Endodermal cell (in vitro differentiated cells): ENCODE data around the gene APOBEC3H. TPM values are rescaled to one million over a fixed set of nuclear protein-coding genes. Genes with fewer than 3 reads are reported as not detected.

Source experiments
- DNase-seq: peaks from one replicate; pipeline ENCODE4 v3.0.0-alpha.2; 2017
- H3K27ac ChIP-seq: 2 replicates; pipeline ENCODE4 v1.5.1; 2013; ENCODE audit warnings: mild to moderate bottlenecking, low read depth, low read length, moderate library complexity
- H3K27me3 ChIP-seq: 2 replicates; pipeline ENCODE4 v1.6.1; 2013; ENCODE audit warnings: mild to moderate bottlenecking, low read length, moderate library complexity; ENCODE audit not compliant: insufficient read depth, control insufficient read depth, poor library complexity, severe bottlenecking
- H3K36me3 ChIP-seq: 2 replicates; pipeline ENCODE4 v1.7.0; 2013; ENCODE audit warnings: mild to moderate bottlenecking, low read length, moderate library complexity; ENCODE audit not compliant: control insufficient read depth, insufficient read depth
- H3K4me1 ChIP-seq: one replicate; pipeline ENCODE4 v1.7.0; 2013; ENCODE audit warnings: low read length; ENCODE audit not compliant: control insufficient read depth, insufficient read depth
- H3K4me3 ChIP-seq: 2 replicates; pipeline ENCODE4 v1.5.1; 2013; ENCODE audit warnings: mild to moderate bottlenecking, low read length, moderate library complexity
- H3K9ac ChIP-seq: 2 replicates; pipeline ENCODE4 v1.6.1; 2013; ENCODE audit warnings: mild to moderate bottlenecking, low read length, moderate library complexity; ENCODE audit not compliant: poor library complexity, severe bottlenecking; ENCODE audit errors: extremely low read depth
- H3K9me3 ChIP-seq: 2 replicates; pipeline ENCODE4 v1.6.1; 2013; ENCODE audit warnings: mild to moderate bottlenecking, low read length, moderate library complexity; ENCODE audit not compliant: control insufficient read depth
- H3K27ac Mint-ChIP-seq: 2 replicates; pipeline ENCODE4 v1.8.0; 2020; ENCODE audit warnings: mixed read lengths
- H3K27me3 Mint-ChIP-seq: 2 replicates; pipeline ENCODE4 v1.8.0; 2021; ENCODE audit warnings: mild to moderate bottlenecking, mixed read lengths; ENCODE audit not compliant: insufficient read depth
- H3K36me3 Mint-ChIP-seq: 2 replicates; pipeline ENCODE4 v1.8.0; 2020; ENCODE audit warnings: low read depth, mixed read lengths
- H3K4me1 Mint-ChIP-seq: 2 replicates; pipeline ENCODE4 v1.8.0; 2020; ENCODE audit warnings: mixed read lengths
- H3K4me3 Mint-ChIP-seq: 2 replicates; pipeline ENCODE4 v1.8.0; 2020; ENCODE audit warnings: mild to moderate bottlenecking, moderate library complexity, mixed read lengths
- H3K9me3 Mint-ChIP-seq: 2 replicates; pipeline ENCODE4 v1.8.0; 2020; ENCODE audit warnings: mild to moderate bottlenecking, mixed read lengths
- WGBS, 2 experiments: methylation state at CpG; one replicate each; pipeline versions ENCODE4 v1.1.5 to v1.1.7; 2013; ENCODE audit warnings: missing lambda C conversion rate in 2 of 2, mixed read lengths in 1 of 2; ENCODE audit not compliant: insufficient coverage in 1 of 2, insufficient read length in 1 of 2; 5-methylcytosine and 5-hydroxymethylcytosine counted together
- total RNA-seq, 2 donors: library from RNA; stranded (reverse); fragmentation: NEBNext Ultra II Directional in 1 of 2; extraction: Animal tissue kit (Norgen Biotek cat#: 25700) in 1 of 2; gene quantifications; 2 replicates in 1 of 2; 3 replicates in 1 of 2; pipeline ENCODE4 v1.2.1, GENCODE V29; 2021
- TF ChIP-seq, protein P1 (sequence below): fragments of 200-600 bp; sonication (generic); conservative IDR thresholded peaks from 2 replicates; pipeline ENCODE4 v1.5.0; 2021; ENCODE audit warnings: antibody characterized with exemption, mild to moderate bottlenecking

Gene APOBEC3H
- total RNA-seq, 2 donors from 2014 or later: not detected

DNA sequence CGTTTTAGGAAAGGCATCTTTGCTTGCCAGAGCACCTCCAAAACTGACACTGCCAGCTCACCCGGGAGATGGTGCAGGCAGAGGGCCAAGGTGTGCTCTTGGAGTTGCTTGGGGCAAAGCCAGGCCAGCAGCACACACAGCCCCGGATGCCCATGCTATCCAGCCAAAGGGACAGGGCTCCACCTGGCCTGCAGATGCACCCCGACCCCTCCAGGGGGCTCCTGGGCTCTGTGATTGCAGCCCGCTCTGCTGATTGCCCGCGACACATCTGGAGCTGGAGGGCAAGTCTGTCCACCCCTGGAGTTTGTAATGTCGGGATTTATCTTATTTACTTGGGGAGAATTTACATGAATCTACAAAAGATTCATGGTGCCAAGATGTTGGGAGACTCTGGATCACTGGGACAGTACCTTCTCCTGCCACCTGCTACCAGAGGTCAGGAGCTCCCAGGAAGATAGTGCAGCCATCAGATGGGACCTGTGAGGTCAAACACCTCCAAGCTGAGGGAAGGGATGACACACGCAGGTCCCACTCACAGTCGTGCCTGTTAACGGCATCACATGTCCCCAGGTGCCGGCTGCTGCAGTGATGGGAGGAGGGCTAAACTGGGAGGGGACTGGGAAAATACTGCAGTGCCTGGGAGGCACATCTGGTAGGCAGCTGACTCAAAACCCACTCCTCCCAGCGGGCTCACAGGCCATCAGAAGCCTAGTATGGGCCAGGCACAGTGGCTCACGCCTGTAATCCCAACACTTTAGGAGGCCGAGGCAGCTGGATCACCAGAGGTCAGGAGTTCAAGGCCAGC lies 38.2 kb downstream of the APOBEC3H start:
- WGBS, 2 experiments: 51 to 55% methylated on average over 8 to 15 of the region's 15 CpGs
- TF ChIP-seq, protein P1, sequence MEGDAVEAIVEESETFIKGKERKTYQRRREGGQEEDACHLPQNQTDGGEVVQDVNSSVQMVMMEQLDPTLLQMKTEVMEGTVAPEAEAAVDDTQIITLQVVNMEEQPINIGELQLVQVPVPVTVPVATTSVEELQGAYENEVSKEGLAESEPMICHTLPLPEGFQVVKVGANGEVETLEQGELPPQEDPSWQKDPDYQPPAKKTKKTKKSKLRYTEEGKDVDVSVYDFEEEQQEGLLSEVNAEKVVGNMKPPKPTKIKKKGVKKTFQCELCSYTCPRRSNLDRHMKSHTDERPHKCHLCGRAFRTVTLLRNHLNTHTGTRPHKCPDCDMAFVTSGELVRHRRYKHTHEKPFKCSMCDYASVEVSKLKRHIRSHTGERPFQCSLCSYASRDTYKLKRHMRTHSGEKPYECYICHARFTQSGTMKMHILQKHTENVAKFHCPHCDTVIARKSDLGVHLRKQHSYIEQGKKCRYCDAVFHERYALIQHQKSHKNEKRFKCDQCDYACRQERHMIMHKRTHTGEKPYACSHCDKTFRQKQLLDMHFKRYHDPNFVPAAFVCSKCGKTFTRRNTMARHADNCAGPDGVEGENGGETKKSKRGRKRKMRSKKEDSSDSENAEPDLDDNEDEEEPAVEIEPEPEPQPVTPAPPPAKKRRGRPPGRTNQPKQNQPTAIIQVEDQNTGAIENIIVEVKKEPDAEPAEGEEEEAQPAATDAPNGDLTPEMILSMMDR: peak; percentile 95
- peaks cover 5% of the 10 kb centered on the region for H3K4me1 ChIP-seq
- peaks cover 20% of the 10 kb centered on the region for H3K4me1 Mint-ChIP-seq
- H3K9me3 Mint-ChIP-seq: no peaks in the 10 kb centered on the region
- H3K4me3 ChIP-seq: no peak overlapping the region
- H3K36me3 Mint-ChIP-seq: no peaks in the 10 kb centered on the region
- no peaks in the 10 kb centered on the region for H3K27me3 ChIP-seq
- H3K4me3 Mint-ChIP-seq: no peak overlapping the region
- H3K27me3 Mint-ChIP-seq: no peaks in the 10 kb centered on the region
- no peaks in the 10 kb centered on the region for H3K9me3 ChIP-seq
- H3K9ac ChIP-seq: no peak overlapping the region
- DNase-seq: peak; percentile 96
- H3K27ac Mint-ChIP-seq: no peak overlapping the region
- H3K36me3 ChIP-seq: no peaks in the 10 kb centered on the region
- no peak overlapping the region for H3K27ac ChIP-seq

DNA sequence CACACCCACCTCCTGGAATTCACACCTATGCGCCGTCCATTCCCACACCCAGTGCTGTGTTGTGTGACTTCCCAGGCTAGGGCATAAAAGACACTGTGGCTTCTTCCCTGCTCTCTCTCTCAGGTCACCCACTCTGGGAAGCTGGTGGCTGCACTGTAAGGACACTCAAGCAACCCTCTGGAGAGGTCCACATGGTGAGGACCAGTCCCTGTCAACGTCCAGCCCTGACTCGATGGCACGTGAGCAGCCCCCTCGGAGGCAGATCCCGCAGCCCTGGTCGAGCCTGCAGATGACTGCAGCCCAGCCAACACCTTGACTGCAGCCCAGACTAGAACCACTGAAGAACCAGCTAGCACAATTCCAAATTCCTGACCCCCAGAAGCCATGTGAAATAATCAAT lies 39.3 kb downstream of the APOBEC3H start:
- Histone ChIP-seq H3K4me3 (no peak overlapping the region), H3K9me3 (no peaks in the 10 kb centered on the region), H3K9ac (no peak overlapping the region), H3K27ac (no peak overlapping the region), H3K27me3 (no peaks in the 10 kb centered on the region), H3K4me1 (peaks cover 2% of the 10 kb centered on the region), H3K36me3 (no peaks in the 10 kb centered on the region)
- TF ChIP-seq, protein P1: no peak
- Mint-ChIP-seq H3K4me3 (no peak overlapping the region), H3K27me3 (no peaks in the 10 kb centered on the region), H3K36me3 (no peaks in the 10 kb centered on the region), H3K4me1 (peaks cover 12% of the 10 kb centered on the region), H3K9me3 (no peaks in the 10 kb centered on the region), H3K27ac (no peak overlapping the region)
- WGBS, 2 experiments: 88 to 94% methylated on average over 6 to 8 of the region's 8 CpGs
- DNase-seq: peak; percentile 47

DNA sequence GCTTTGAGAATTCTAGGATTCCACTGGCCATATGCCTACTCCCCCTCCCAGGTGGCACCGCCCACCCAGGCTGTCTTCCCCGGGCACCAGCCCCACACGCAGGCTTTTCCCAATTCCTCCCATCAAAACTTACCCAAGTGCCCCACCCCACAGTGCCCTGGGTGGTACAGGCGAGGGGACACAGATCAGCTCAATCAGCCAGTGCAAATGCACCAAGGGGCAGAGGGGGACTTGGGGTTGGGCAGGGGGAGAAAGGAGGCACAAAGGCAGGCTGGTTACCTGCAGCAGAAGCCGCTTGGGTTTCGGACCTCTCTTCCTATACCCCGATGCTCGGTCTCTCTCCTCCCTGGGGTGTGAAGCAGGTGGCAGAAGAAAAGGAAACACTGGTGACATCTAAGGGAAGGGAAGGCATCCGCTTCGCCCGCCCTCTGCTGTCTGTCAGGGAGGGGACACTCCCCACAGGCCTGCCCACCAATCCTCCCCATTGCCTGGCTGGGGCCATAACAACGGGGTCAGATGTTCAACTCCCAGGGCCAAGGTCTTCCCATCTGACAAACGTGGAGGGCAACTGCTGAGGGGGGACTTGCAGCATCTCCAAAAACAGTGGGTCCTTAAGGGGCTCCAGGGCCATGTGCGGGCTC lies 41.4 kb downstream of the APOBEC3H start:
- Mint-ChIP-seq H3K4me1 (peaks cover 9% of the 10 kb centered on the region), H3K9me3 (no peaks in the 10 kb centered on the region), H3K4me3 (no peak overlapping the region), H3K36me3 (no peaks in the 10 kb centered on the region), H3K27ac (no peak overlapping the region), H3K27me3 (no peaks in the 10 kb centered on the region)
- Histone ChIP-seq H3K4me1 (no peaks in the 10 kb centered on the region), H3K9me3 (no peaks in the 10 kb centered on the region), H3K4me3 (no peak overlapping the region), H3K27ac (no peak overlapping the region), H3K9ac (no peak overlapping the region), H3K36me3 (no peaks in the 10 kb centered on the region), H3K27me3 (no peaks in the 10 kb centered on the region)
- 77 to 83% methylated on average over 6 to 12 of the region's 14 CpGs for WGBS, 2 experiments
- DNase-seq: peak; percentile 52
- TF ChIP-seq, protein P1: no peak
